K562 (cell line): ENCODE data around the gene WDR90. TPM values are rescaled to one million over a fixed set of nuclear protein-coding genes. Genes with fewer than 3 reads are reported as not detected.

ENCODE experiments used
- BRF1 ChIP-seq: IDR thresholded peaks from 3 replicates; pipeline ENCODE4 v1.6.1; 2011; ENCODE audit warnings: borderline replicate concordance, mild to moderate bottlenecking; ENCODE audit not compliant: insufficient read length; ENCODE audit errors: extremely low read depth
- CREB1 ChIP-seq, 2 experiments: sonication (generic) in 1 of 2; formaldehyde crosslinking in 1 of 2; IDR thresholded peaks; 2 replicates each; pipeline versions ENCODE4 v1.6.1 to v1.8.0; 2012 to 2022; ENCODE audit warnings: inconsistent platforms in 1 of 2, mild to moderate bottlenecking in 1 of 2, missing genetic modification reagents in 1 of 2, moderate library complexity in 1 of 2
- LARP7 ChIP-seq: fragments of 450-650 bp; IDR thresholded peaks from 2 replicates; pipeline ENCODE4 v1.6.1; 2016
- NCOA1 ChIP-seq: fragments of 450-650 bp; IDR thresholded peaks from 2 replicates; pipeline ENCODE4 v1.6.1; 2016; ENCODE audit warnings: low read depth
- NFIC ChIP-seq: fragments of 450-650 bp; IDR thresholded peaks from 2 replicates; pipeline ENCODE4 v1.6.1; 2017; ENCODE audit warnings: mild to moderate bottlenecking, inconsistent platforms
- POLR2B ChIP-seq: fragments of 450-650 bp; IDR thresholded peaks from 2 replicates; pipeline ENCODE4 v1.6.1; 2018; ENCODE audit warnings: low read depth; ENCODE audit not compliant: partially characterized antibody
- POU5F1 ChIP-seq: fragments of 150-350 bp; IDR thresholded peaks from 2 replicates; pipeline ENCODE4 v1.6.1; 2014; ENCODE audit warnings: borderline replicate concordance, low read length, low read depth, mild to moderate bottlenecking; ENCODE audit not compliant: partially characterized antibody
- UBTF ChIP-seq, 2 experiments: IDR thresholded peaks; 2 replicates each; pipeline ENCODE4 v1.6.1; 2012; ENCODE audit warnings: improper control_type of control experiment in 2 of 2, low read depth in 2 of 2, low read length in 2 of 2, borderline replicate concordance in 1 of 2
- ZKSCAN1 ChIP-seq: fragments of 150-350 bp; IDR thresholded peaks from 2 replicates; pipeline ENCODE4 v1.6.1; 2016; ENCODE audit warnings: low read depth, low read length
- ZNF354B ChIP-seq: fragments of 250-450 bp; sonication (Bioruptor Pico); IDR thresholded peaks from 2 replicates; pipeline ENCODE4 v1.4.0; 2020
- polyA plus RNA-seq, 8 experiments: library from polyadenylated mRNA; depleted of rRNA in 4 of 8; stranded (reverse) in 5 of 8; unstranded in 3 of 8; fragments of >200 nt; fragmentation: Nextera tagmentation in 2 of 8; fragmentation: Illumina TruSeq in 1 of 8; extraction: Ambion mirVana in 2 of 8; extraction: Trizol in 1 of 8; gene quantifications; 2 replicates each; pipeline versions ENCODE4 v1.2.1 to v1.2.3, GENCODE V29; 2011 to 2014; ENCODE audit warnings: inconsistent platforms in 1 of 8, missing spikeins in 1 of 8
- total RNA-seq, 7 experiments: library from RNA; depleted of rRNA in 6 of 7; stranded (reverse); fragments of >200 nt in 6 of 7; fragmentation: Illumina TruSeq in 2 of 7; extraction: Trizol in 2 of 7; gene quantifications; 2 replicates each; pipeline versions ENCODE4 v1.2.1 to v1.2.3, GENCODE V29; 2011 to 2021; ENCODE audit warnings: low replicate concordance in 1 of 7
- TF ChIP-seq, protein P1 (sequence below), 2 experiments: fragments of 450-650 bp; formaldehyde crosslinking in 1 of 2; IDR thresholded peaks; 2 replicates each; pipeline versions ENCODE4 v1.4.0 to v1.6.1; 2014 to 2020; ENCODE audit warnings: mild to moderate bottlenecking in 2 of 2, borderline replicate concordance in 1 of 2, low read depth in 1 of 2

Gene WDR90
- total and polyA plus RNA-seq, 9 of the 15 experiments (the other 6 are each of a cell fraction or from before 2014, with no cell fraction given) = 0.44 to 12.6 (median 3.3) TPM

GRCh38 chr16:714558-715476 lies 65.7 kb downstream of the WDR90 start, which contains the start of gene METRN (continued):
- TF ChIP-seq POU5F1 (no peak), POLR2B (no peak), NCOA1 (no peak), LARP7 (no peak), ZKSCAN1 (no peak), BRF1 (no peak), CREB1 (IDR thresholded peaks at IDR 0.05) (peak; percentile 11; the same call in 1 of the 2 replicates), CREB1 (CRISPR knock-in tag; IDR thresholded peaks at IDR 0.05) (no peak), ZNF354B (CRISPR knock-in tag) (no peak), NFIC (peak; percentile 55; the same call in 1 of the 2 replicates), UBTF (IDR thresholded peaks at IDR 0.05; ENCODE audit: borderline replicate concordance in 1 of 2, low read depth in 2 of 2, low read length in 2 of 2) (peak in 1 of 2 experiments; percentile 32; a peak in 1 of 4 replicates)
- TF ChIP-seq, protein P1, sequence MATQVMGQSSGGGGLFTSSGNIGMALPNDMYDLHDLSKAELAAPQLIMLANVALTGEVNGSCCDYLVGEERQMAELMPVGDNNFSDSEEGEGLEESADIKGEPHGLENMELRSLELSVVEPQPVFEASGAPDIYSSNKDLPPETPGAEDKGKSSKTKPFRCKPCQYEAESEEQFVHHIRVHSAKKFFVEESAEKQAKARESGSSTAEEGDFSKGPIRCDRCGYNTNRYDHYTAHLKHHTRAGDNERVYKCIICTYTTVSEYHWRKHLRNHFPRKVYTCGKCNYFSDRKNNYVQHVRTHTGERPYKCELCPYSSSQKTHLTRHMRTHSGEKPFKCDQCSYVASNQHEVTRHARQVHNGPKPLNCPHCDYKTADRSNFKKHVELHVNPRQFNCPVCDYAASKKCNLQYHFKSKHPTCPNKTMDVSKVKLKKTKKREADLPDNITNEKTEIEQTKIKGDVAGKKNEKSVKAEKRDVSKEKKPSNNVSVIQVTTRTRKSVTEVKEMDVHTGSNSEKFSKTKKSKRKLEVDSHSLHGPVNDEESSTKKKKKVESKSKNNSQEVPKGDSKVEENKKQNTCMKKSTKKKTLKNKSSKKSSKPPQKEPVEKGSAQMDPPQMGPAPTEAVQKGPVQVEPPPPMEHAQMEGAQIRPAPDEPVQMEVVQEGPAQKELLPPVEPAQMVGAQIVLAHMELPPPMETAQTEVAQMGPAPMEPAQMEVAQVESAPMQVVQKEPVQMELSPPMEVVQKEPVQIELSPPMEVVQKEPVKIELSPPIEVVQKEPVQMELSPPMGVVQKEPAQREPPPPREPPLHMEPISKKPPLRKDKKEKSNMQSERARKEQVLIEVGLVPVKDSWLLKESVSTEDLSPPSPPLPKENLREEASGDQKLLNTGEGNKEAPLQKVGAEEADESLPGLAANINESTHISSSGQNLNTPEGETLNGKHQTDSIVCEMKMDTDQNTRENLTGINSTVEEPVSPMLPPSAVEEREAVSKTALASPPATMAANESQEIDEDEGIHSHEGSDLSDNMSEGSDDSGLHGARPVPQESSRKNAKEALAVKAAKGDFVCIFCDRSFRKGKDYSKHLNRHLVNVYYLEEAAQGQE (IDR thresholded peaks at IDR 0.05; ENCODE audit: borderline replicate concordance) = no peak
- TF ChIP-seq, protein P1 (CRISPR knock-in tag; IDR thresholded peaks at IDR 0.05; ENCODE audit: low read depth) = 0 out of 2 replicates have a peak, but pooled peaks have one; percentile 28
